Ascending aorta (tissue), 2 donors: Measurements from ENCODE around the gene C18orf32. TPM values are rescaled to one million over a fixed set of nuclear protein-coding genes. Genes with fewer than 3 reads are reported as not detected.
"Not testable (repeated sequence)": the region's sequence is repeated elsewhere in the genome, so short reads cannot be mapped to it uniquely, and the experiment has no call there.

Source experiments
- DNase-seq, 2 donors: peaks; one replicate each; pipeline ENCODE4 v3.0.0-alpha.2; 2019; ENCODE audit warnings: low spot score in 2 of 2
- H3K27ac ChIP-seq, 2 donors: fragments of 200-600 bp; sonication (generic); one replicate each; pipeline ENCODE4 v1.5.1; 2016 to 2017; ENCODE audit warnings: mild to moderate bottlenecking in 1 of 2
- H3K27me3 ChIP-seq: fragments of 200-600 bp; sonication (generic); one replicate; pipeline ENCODE4 v1.5.1; 2017
- H3K36me3 ChIP-seq, 2 donors: fragments of 200-600 bp; sonication (generic); one replicate each; pipeline ENCODE4 v1.5.1; 2016
- H3K4me1 ChIP-seq, 2 donors: fragments of 200-600 bp; sonication (generic); one replicate each; pipeline ENCODE4 v1.5.1; 2016 to 2017; ENCODE audit warnings: mild to moderate bottlenecking in 1 of 2
- H3K4me3 ChIP-seq, 2 donors: fragments of 200-600 bp; sonication (generic); one replicate each; pipeline ENCODE4 v1.5.1; 2016 to 2017; ENCODE audit warnings: mild to moderate bottlenecking in 1 of 2
- H3K9me3 ChIP-seq, 2 donors: fragments of 200-600 bp; sonication (generic); one replicate each; pipeline ENCODE4 v1.5.1; 2016
- intact Hi-C: fragments of 100-400 bp; cut with DNase I; formaldehyde crosslinking; loops from one replicate; pipeline ENCODE4 v1.15.1; 2023
- total RNA-seq: library from RNA; depleted of rRNA; stranded (reverse); fragments of >200 nt; gene quantifications from one replicate; pipeline ENCODE4 v1.1.0, GENCODE V29; 2016
- TF ChIP-seq, protein P1 (sequence below), 3 experiments: fragments of 200-600 bp in 2 of 3; fragments of 450-650 bp in 1 of 3; sonication (generic) in 2 of 3; IDR thresholded peaks; one replicate each; pipeline ENCODE4 v1.5.1; 2016 to 2019; ENCODE audit warnings: antibody characterized with exemption in 3 of 3, mild to moderate bottlenecking in 1 of 3, moderate library complexity in 1 of 3

The C18orf32 gene
- total RNA-seq, 1 donor from 2014 or later: 7.8 TPM

DNA sequence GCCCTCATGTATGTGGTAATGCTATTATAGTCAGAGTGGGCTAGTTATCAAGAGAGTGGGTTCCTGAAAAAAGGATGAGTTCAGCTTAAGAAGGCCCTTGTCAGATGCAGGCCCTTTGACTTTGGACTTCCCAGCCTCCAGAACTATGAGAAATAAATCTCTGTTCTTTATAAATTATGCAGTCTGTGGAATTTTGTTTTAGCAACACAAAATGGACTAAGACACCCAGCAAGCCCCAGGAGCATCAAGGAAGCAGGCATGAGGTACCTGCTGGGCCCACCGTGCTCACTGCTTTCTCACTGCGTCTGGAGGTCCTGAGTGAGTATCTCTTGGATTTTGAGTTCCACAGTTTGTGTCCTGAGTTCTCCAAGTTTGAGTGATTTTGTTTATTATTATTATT is 38.9 kb upstream of the C18orf32 start:
- no peak overlapping the region for H3K4me3 ChIP-seq
- TF ChIP-seq, protein P1, sequence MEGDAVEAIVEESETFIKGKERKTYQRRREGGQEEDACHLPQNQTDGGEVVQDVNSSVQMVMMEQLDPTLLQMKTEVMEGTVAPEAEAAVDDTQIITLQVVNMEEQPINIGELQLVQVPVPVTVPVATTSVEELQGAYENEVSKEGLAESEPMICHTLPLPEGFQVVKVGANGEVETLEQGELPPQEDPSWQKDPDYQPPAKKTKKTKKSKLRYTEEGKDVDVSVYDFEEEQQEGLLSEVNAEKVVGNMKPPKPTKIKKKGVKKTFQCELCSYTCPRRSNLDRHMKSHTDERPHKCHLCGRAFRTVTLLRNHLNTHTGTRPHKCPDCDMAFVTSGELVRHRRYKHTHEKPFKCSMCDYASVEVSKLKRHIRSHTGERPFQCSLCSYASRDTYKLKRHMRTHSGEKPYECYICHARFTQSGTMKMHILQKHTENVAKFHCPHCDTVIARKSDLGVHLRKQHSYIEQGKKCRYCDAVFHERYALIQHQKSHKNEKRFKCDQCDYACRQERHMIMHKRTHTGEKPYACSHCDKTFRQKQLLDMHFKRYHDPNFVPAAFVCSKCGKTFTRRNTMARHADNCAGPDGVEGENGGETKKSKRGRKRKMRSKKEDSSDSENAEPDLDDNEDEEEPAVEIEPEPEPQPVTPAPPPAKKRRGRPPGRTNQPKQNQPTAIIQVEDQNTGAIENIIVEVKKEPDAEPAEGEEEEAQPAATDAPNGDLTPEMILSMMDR (IDR thresholded peaks at IDR 0.05): no peak
- intact Hi-C loops: no loop called here
- H3K9me3 ChIP-seq: no peaks in the 10 kb centered on the region
- H3K27ac ChIP-seq: no peak overlapping the region
- DNase-seq: no peak
- H3K36me3 ChIP-seq: no peaks in the 10 kb centered on the region
- no peaks in the 10 kb centered on the region for H3K27me3 ChIP-seq
- H3K4me1 ChIP-seq: no peaks in the 10 kb centered on the region

GRCh38 chr18:49524951-49525350 is 37.9 kb upstream of the C18orf32 start:
- Histone ChIP-seq H3K27ac (no peak overlapping the region), H3K27me3 (no peaks in the 10 kb centered on the region), H3K4me1 (no peaks in the 10 kb centered on the region), H3K4me3 (no peak overlapping the region), H3K36me3 (no peaks in the 10 kb centered on the region), H3K9me3 (no peaks in the 10 kb centered on the region)
- intact Hi-C loops: no loop called here
- TF ChIP-seq, protein P1 (IDR thresholded peaks at IDR 0.05): no peak
- DNase-seq: peak in 1 of 2 donors; percentile 2

GRCh38 chr18:49524349-49524748 is 37.3 kb upstream of the C18orf32 start:
- no peak overlapping the region for H3K4me3 ChIP-seq
- H3K9me3 ChIP-seq: no peaks in the 10 kb centered on the region
- no peak overlapping the region for H3K27ac ChIP-seq
- DNase-seq: peak in 1 of 2 donors; percentile 15
- H3K27me3 ChIP-seq: no peaks in the 10 kb centered on the region
- TF ChIP-seq, protein P1 (IDR thresholded peaks at IDR 0.05): no peak
- no peaks in the 10 kb centered on the region for H3K4me1 ChIP-seq
- intact Hi-C loops: no loop called here
- H3K36me3 ChIP-seq: no peaks in the 10 kb centered on the region

DNA sequence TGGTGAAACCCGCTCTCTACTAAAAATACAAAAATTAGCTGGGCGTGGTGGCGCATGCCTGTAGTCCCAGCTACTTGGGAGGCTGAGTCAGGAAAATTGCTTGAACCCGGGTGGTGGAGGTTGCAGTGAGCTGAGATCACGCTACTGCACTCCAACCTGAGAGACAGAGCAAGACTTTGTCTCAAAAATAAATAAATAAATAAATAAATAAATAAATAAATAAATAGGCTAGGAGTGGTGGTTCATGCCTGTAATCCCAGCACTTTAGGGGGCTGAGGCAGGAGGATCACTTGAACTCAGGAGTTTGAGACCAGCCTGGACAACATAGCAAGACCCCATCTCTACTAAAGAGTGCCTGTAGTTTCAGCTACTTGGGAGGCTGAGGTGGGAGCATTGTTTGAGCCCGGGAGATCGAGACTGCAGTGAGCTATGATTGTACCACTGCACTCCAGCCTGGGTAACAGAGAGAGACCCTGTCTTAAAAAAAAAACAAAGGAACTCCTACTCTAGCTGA is 36.6 kb upstream of the C18orf32 start:
- H3K4me1 ChIP-seq, H3K27ac ChIP-seq, H3K27me3 ChIP-seq, intact Hi-C loops, H3K36me3 ChIP-seq, H3K4me3 ChIP-seq, H3K9me3 ChIP-seq: not testable (repeated sequence)
- peak in 1 of 2 donors; percentile 25 for DNase-seq

DNA sequence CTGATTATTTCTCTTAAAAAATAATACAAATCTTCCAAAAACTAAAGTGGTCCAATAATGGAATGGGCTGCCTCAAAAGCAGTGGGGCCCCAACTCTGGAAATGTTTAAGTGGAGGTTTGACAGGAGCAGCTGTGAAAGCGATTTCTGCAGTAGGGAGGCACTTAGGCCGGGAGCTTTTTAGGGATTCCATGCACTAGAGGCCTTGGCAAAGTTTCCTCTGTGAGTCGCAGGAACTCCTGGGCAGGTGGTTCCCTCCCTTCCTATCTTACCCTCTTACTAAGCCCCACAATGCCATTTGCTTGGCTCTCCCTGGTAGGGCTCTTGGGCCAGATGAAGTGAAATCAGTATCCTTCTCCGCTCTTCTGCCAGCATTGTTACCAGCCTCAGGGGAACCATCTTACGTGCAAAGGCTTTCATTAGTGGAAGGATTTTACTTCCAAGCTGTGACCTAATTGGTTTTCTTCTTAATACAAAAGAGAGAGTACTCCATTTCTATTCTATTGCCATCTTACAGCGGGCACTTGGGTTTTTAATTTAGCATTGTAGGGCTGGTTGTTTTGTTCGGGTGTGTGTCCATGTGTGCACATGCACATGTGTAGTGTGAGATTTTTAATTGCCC is 34.3 kb upstream of the C18orf32 start:
- H3K9me3 ChIP-seq: no peaks in the 10 kb centered on the region
- TF ChIP-seq, protein P1 (IDR thresholded peaks at IDR 0.05): no peak
- H3K36me3 ChIP-seq: no peaks in the 10 kb centered on the region
- intact Hi-C loops: no loop called here
- no peak overlapping the region for H3K27ac ChIP-seq
- DNase-seq: peak in 1 of 2 donors; percentile 35
- no peak overlapping the region for H3K4me3 ChIP-seq
- no peaks in the 10 kb centered on the region for H3K4me1 ChIP-seq
- no peaks in the 10 kb centered on the region for H3K27me3 ChIP-seq

DNA sequence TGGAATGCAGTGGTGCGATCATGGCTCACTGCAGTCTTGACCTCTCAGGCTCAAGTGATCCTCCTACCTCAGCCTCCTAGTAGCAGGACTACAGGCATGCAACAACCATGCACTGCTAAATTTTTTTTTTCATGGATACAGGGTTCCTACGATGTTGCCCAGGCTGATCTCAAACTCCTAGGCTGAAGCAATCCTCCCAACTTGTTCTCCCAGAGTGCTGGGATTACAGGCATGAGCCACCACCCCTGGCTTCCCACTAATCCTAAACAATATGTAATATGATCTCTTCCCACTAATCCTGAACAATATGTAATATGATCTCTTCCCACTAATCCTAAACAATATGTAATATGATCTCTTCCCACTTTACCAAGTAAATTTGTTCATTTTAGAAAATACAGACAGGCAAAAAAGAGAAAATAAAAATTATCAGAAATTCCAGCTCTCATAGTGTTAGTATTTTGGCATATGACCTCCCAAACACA is 33.7 kb upstream of the C18orf32 start:
- intact Hi-C loops: no loop called here
- TF ChIP-seq, protein P1 (IDR thresholded peaks at IDR 0.05): no peak
- Histone ChIP-seq H3K4me3 (no peak overlapping the region), H3K36me3 (no peaks in the 10 kb centered on the region), H3K4me1 (no peaks in the 10 kb centered on the region), H3K27ac (no peak overlapping the region), H3K9me3 (no peaks in the 10 kb centered on the region), H3K27me3 (no peaks in the 10 kb centered on the region)
- peak in 1 of 2 donors; percentile 24 for DNase-seq
